Ascending aorta (tissue), 2 donors: ENCODE measurements around the gene LMX1B. TPM values are rescaled to one million over a fixed set of nuclear protein-coding genes. Genes with fewer than 3 reads are reported as not detected.

Source experiments
- DNase-seq, 2 donors: peaks; one replicate each; pipeline ENCODE4 v3.0.0-alpha.2; 2019; ENCODE audit warnings: low spot score in 2 of 2
- H3K27ac ChIP-seq, 2 donors: fragments of 200-600 bp; sonication (generic); one replicate each; pipeline ENCODE4 v1.5.1; 2016 to 2017; ENCODE audit warnings: mild to moderate bottlenecking in 1 of 2
- H3K27me3 ChIP-seq: fragments of 200-600 bp; sonication (generic); one replicate; pipeline ENCODE4 v1.5.1; 2017
- H3K36me3 ChIP-seq, 2 donors: fragments of 200-600 bp; sonication (generic); one replicate each; pipeline ENCODE4 v1.5.1; 2016
- H3K4me1 ChIP-seq, 2 donors: fragments of 200-600 bp; sonication (generic); one replicate each; pipeline ENCODE4 v1.5.1; 2016 to 2017; ENCODE audit warnings: mild to moderate bottlenecking in 1 of 2
- H3K4me3 ChIP-seq, 2 donors: fragments of 200-600 bp; sonication (generic); one replicate each; pipeline ENCODE4 v1.5.1; 2016 to 2017; ENCODE audit warnings: mild to moderate bottlenecking in 1 of 2
- H3K9me3 ChIP-seq, 2 donors: fragments of 200-600 bp; sonication (generic); one replicate each; pipeline ENCODE4 v1.5.1; 2016
- CTCF ChIP-seq, 3 experiments: fragments of 200-600 bp in 2 of 3; fragments of 450-650 bp in 1 of 3; sonication (generic) in 2 of 3; IDR thresholded peaks; one replicate each; pipeline ENCODE4 v1.5.1; 2016 to 2019; ENCODE audit warnings: antibody characterized with exemption in 3 of 3, mild to moderate bottlenecking in 1 of 3, moderate library complexity in 1 of 3
- intact Hi-C: fragments of 100-400 bp; cut with DNase I; formaldehyde crosslinking; loops from one replicate; pipeline ENCODE4 v1.15.1; 2023
- total RNA-seq: library from RNA; depleted of rRNA; stranded (reverse); fragments of >200 nt; gene quantifications from one replicate; pipeline ENCODE4 v1.1.0, GENCODE V29; 2016

Gene LMX1B
- total RNA-seq, 1 donor from 2014 or later, result 1.9 TPM

DNA sequence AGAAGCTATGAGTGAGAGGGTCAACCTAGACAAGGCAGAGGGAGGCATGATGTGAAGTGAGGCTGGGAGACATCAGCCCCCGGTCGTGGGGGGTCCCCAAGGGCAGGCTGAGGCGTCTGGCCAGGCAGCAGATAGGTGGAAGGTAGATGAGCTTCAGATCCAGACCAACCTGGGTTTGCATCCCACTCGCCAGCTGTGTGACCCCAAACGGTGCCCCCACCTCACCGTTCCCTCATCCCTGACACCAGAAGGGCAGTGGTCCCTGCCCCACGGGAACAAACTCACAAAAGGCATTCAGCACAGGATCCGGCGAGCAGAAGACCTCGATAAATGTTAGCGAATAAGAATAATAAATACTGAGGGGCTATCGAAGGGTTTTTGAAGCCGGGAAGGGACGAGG lies 27.5 kb upstream of the LMX1B start:
- no peak for TF ChIP-seq CTCF (IDR thresholded peaks at IDR 0.05)
- Histone ChIP-seq H3K36me3 (no peaks in the 10 kb centered on the region), H3K27me3 (no peaks in the 10 kb centered on the region), H3K4me1 (peaks cover 0 to 6% of the 10 kb centered on the region in 2 donors), H3K4me3 (no peak overlapping the region), H3K27ac (no peak overlapping the region), H3K9me3 (no peaks in the 10 kb centered on the region)
- intact Hi-C loops, result no loop called here
- no peak for DNase-seq

- DNase-seq, result no peak
- TF ChIP-seq CTCF (IDR thresholded peaks at IDR 0.05), result no peak
- intact Hi-C loops, result no loop called here
- Histone ChIP-seq H3K9me3 (no peaks in the 10 kb centered on the region), H3K4me3 (no peak overlapping the region), H3K27ac (no peak overlapping the region), H3K27me3 (no peaks in the 10 kb centered on the region), H3K36me3 (no peaks in the 10 kb centered on the region), H3K4me1 (peaks cover 0 to 6% of the 10 kb centered on the region in 2 donors)
These were observed 26.2 kb upstream of the LMX1B start for GRCh38 chr9:126587187-126588185.

GRCh38 chr9:126588491-126589168 lies 25.1 kb upstream of the LMX1B start:
- H3K4me3 ChIP-seq, result no peak overlapping the region
- no peaks in the 10 kb centered on the region for H3K36me3 ChIP-seq
- no peaks in the 10 kb centered on the region for H3K9me3 ChIP-seq
- no peak for DNase-seq
- H3K4me1 ChIP-seq, result peaks cover 0 to 6% of the 10 kb centered on the region in 2 donors
- no peaks in the 10 kb centered on the region for H3K27me3 ChIP-seq
- TF ChIP-seq CTCF (IDR thresholded peaks at IDR 0.05), result no peak
- intact Hi-C loops, result no loop called here
- no peak overlapping the region for H3K27ac ChIP-seq

- no peak for DNase-seq
- H3K4me3 ChIP-seq, result no peak overlapping the region
- no peaks in the 10 kb centered on the region for H3K27me3 ChIP-seq
- intact Hi-C loops, result no loop called here
- no peak for TF ChIP-seq CTCF (IDR thresholded peaks at IDR 0.05)
- H3K9me3 ChIP-seq, result no peaks in the 10 kb centered on the region
- H3K4me1 ChIP-seq, result peaks cover 0 to 6% of the 10 kb centered on the region in 2 donors
- no peaks in the 10 kb centered on the region for H3K36me3 ChIP-seq
- H3K27ac ChIP-seq, result no peak overlapping the region
These were observed 24.4 kb upstream of the LMX1B start for GRCh38 chr9:126589349-126589748.

DNA sequence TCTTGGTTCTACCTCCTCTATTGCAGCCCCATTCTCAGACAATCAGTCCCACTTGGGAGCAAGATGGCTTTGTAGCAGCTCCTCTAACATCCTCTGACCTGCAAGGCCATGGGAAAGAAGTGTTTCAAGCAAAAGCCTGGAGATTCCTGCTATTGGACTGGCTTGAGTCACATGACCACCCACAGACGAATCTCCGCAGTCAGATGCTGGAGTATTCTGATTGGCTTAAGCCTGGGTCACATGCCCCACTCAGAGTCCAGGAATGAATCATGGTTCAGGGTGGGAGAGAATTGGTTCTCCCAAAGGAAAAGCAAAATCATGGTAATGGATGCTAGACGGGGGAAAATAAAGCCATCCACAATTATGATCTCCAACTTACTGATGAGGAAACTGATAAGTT lies 22.6 kb upstream of the LMX1B start:
- H3K36me3 ChIP-seq, result no peaks in the 10 kb centered on the region

More for the DNA sequence above, 22.6 kb upstream of the LMX1B start:
- Histone ChIP-seq H3K4me1 (peaks cover 0 to 6% of the 10 kb centered on the region in 2 donors), H3K9me3 (no peaks in the 10 kb centered on the region), H3K27ac (no peak overlapping the region), H3K27me3 (no peaks in the 10 kb centered on the region), H3K4me3 (no peak overlapping the region)
- intact Hi-C loops, result no loop called here
- TF ChIP-seq CTCF (IDR thresholded peaks at IDR 0.05), result no peak
- DNase-seq, result no peak
